NCI-H1048 (cell line): Measurements from ENCODE around the gene THBD.
"Not testable (repeated sequence)": the region's sequence is repeated elsewhere in the genome, so short reads cannot be mapped to it uniquely, and the experiment has no call there.

ENCODE experiments used
- DNase-seq: peaks from one replicate; lab custom pipeline; 2025; lab: John Stamatoyannopoulos, UW

THBD gene

DNA sequence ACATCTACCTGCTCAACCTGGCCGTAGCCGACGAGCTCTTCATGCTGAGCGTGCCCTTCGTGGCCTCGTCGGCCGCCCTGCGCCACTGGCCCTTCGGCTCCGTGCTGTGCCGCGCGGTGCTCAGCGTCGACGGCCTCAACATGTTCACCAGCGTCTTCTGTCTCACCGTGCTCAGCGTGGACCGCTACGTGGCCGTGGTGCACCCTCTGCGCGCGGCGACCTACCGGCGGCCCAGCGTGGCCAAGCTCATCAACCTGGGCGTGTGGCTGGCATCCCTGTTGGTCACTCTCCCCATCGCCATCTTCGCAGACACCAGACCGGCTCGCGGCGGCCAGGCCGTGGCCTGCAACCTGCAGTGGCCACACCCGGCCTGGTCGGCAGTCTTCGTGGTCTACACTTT, 13.7 kb downstream of the THBD start:
- DNase-seq: no peak

- no peak for DNase-seq
Measured at GRCh38 chr20:23034721-23035671, 14.5 kb downstream of the THBD start, which contains the start of gene SSTR4. Gene SSTR4 (plus strand): TSS chr20:23035312. CDS start chr20:23035484, 172 bp downstream.

- no peak for DNase-seq
Measured at GRCh38 chr20:23033918-23034317, 15.6 kb downstream of the THBD start.

DNA sequence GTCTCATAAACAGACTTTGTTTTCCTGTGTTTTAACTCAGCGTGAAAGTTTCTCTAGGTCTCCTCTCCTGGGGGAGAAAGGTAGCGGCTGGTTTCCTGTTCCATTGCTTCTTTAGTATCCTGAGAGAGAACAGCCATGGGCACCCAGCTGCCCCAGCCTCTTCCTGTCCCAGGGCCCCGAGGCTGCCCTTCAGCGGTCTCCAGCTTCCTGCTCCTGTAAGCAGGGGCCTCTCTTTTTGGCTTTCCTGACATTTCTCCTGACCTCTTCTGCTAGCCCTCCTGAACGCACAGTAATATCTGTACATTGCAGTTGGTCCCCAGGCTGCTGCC, 16.8 kb downstream of the THBD start:
- no peak for DNase-seq

- DNase-seq: no peak
Measured at GRCh38 chr20:23032056-23032749, 17.3 kb downstream of the THBD start.

DNA sequence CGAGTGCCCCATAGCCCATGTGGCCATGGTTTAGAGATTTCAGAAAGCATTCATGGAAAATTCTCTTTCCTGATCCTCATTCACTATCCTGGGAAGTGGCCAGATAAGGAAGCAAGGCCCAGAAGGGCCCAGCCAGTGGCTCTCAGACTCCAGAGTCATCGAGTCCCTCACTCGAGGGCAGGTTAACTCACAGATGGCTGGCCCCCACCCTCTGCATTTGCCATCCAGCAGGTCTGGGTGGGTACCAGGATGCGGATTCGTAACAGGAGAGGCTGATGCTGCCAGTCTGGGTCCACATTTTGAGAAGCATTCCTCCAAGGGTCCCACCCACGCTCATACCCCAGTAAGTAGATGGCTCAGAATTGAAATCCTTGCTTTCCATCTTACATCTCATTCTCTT, 18.1 kb downstream of the THBD start:
- no peak for DNase-seq

DNA sequence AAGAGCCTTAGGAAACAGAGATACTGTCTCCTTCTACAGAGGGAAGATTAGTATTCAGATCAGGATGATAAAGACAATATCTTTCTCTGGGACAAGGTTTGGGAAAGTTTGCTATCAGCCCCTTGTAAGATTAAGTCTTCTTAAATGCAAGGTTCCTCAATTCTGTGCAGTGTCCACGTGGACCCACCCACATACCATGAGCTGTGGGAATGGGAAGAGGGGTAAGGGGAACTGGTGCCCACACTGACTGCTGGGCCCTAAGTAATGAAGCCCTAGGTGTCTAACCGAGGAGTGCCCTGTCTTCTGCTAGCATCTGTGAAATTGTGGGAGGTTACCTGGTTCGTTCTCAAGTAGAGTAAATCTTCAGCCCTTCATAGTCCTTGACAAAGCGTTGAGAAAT, 20.1 kb downstream of the THBD start:
- no peak for DNase-seq

GRCh38 chr20:23028392-23028791, 21.1 kb downstream of the THBD start:
- DNase-seq: no peak

DNA sequence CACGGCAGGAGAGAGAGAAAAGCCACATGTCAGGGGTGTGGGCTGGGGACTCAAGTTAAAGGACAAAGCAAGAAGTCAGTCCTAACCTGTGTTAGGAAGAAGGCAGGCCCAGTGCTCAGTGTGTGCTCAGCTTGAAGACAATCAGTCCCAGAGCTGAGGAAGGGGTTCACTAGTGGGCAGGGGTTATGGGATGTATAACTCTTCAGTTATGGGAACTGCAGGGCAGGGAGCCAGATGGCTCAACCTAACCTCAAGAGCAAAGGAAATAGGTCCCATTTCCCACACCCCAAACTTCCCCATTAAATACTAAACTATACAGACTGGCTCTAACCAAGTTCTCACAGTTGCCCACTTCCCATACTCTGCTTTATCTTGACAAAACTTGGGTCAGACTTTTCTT, 21.8 kb downstream of the THBD start:
- no peak for DNase-seq

- not testable (repeated sequence) for DNase-seq
Measured at GRCh38 chr20:23025503-23025902, 24.0 kb downstream of the THBD start.

- no peak for DNase-seq
Measured at GRCh38 chr20:23024701-23025100, 24.8 kb downstream of the THBD start.

DNA sequence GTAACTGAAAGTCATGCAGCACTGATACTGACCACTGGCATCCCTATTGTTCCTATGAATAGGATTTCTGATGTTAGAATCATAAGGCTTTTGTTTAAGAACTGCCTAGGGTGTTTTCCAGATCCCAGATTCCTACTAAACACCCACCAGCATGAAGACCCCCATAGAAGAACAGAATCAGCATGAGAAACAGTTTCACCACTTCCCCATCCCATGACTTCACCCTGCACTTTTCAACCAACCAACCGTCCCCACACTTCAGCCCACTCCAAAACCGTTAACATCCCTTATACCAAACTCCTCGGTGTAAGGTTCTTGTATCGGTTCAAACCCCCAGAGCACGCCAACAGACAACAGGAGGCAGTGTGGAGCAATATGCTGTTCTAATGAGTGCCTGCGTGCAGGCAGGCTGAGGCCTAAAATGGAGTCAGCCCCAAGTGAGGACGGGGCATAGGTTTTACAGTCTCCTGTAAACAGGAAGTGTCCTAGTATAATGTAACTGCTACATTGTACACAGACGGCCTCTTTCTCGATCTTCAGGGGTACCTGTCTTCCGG, 25.8 kb downstream of the THBD start:
- DNase-seq: no peak

DNA sequence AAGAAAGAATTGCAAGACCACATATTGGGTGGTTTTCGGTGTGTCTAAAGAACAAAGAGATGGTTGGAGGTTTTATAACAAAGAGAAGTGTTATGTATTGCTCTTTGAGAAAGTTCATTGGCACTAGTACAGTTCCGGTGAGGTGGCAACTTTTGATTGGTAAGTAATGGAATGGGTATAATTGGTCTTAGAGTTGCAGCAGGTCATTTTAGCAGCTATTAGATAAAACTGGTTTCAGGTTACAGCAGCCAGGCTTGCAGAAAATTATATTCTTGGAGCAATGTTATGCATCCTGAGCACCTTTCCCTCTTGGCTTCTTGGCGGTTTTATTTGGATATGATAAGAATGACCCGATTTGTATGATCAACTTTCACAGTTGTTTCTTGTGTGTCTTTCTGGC, 26.6 kb downstream of the THBD start:
- DNase-seq: no peak

DNA sequence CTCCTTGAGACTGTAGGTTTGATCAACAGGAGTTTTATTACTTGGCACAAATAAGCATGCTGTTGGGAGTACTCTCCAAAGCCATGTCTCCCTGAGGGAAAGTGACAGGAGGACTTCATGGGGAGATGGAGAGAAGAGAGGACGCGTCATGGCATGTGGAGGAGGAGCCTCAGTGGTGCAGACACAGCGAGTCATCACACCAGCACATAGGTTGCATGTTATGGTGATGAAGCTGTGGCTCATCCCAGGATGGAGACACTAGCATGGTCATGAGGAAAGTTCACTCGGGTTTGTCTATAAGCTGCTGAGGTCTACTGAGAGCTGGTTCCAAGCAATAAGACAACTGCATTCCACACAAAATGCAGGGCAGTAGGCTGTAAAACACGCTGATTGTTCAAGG, 27.5 kb downstream of the THBD start:
- DNase-seq: no peak

DNA sequence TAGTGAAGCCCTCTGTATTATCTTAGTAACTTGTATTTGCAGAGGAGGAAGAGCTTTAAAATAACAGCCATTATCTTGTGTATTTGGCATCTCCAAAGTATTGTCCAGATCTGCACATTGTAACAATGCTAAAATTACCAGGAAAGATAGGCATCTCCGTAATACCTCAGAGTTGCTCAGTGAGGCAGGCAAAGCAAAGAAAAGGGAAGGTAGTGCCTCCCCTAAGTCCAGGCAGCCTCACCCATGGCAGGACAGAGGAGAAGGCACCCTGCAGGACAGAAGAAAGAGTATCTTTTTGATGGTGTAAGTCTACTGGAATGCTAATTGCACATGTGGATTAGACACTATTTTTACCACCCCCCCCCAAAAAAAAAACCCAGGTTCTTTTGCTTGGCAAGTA, 27.9 kb downstream of the THBD start:
- no peak for DNase-seq

- DNase-seq: no peak
Measured at GRCh38 chr20:23020230-23021018, 29.0 kb downstream of the THBD start.

GRCh38 chr20:23019403-23019802, 30.1 kb downstream of the THBD start:
- DNase-seq: no peak

DNA sequence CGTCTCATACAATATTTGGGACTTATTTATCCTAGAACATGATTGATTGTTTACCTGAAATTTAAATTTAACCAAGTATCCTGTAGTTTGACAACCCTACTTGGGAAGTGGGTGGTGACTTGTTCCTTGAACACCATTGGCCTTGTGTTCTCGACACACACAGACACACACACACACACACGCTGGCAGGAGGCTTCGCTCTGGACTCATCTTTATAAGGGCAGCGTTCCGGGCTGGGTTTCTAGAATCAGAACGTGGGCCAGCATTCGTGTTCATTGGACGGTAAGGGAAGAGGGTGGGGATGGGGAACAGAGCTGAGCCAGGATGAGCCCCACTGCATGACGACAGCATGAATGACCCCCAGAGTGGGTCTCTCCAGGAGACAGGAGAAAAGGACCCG, 30.5 kb downstream of the THBD start:
- DNase-seq: no peak

GRCh38 chr20:23018432-23018831, 31.0 kb downstream of the THBD start:
- DNase-seq: no peak

DNA sequence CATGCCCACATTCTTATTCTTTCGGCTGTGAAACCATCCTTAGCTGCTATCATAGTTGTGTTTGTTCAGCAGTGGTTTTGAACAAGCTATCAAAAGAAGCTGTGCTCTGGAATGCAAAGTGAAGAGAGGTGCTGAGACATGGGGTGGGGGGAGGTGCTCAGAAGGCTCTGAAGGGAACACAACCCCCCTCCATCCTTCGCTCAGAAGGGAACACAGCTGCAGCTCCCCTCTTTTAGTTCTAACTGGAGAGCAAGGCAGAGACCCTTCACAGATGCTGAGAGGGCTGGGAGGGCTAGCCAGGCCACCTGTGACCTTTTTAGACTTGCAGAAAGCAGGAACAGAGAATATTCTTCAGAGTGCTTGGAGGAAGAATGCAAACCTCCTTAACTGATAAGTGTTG, 32.0 kb downstream of the THBD start:
- DNase-seq: no peak

- DNase-seq: no peak
Measured at GRCh38 chr20:23013429-23013828, 36.0 kb downstream of the THBD start.

DNA sequence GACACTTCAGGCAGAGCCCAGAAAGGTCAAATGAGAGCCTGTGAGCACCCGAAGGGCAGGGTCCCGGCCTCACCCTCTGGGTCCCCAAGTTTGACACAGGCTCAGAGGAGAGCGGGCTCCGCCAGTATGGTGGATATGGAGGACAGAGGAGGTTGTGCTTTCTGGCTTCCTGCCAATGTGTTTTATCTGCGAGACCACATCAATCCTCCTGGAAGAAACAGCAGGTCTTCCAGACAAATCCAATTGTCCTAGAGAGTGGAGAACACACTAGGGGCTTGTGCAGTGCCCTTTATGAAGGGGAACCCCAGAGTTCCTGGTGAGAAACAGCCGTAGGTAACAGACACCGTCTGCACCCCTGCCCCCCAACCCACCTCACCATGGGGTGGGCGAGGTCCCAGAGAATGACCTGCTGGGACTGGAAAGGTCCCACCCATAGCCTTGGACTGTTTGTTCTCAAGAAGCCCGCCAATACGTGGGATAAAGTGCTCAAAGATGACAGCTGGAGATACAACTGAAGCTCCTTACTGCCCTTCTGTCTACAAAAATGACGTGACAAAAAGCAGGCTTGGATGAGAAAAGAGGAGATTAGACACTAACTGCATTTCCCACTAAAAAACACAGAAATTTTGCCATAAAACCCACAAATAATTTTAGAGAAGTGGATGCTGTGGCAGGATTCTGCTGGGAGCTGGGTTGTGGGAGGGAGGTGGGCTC, 38.3 kb downstream of the THBD start:
- DNase-seq: no peak
